Caco-2 (cell line): Measurements from ENCODE around the gene DBI. TPM values are rescaled to one million over a fixed set of nuclear protein-coding genes. Genes with fewer than 3 reads are reported as not detected.

ENCODE experiments used
- BruUV-seq: library from RNA; stranded (reverse); fragments of 400-500 nt; replicated peaks from 2 replicates; lab custom pipeline; 2021; lab: Mats Ljungman, UMichigan
- CTCF ChIA-PET: fragments of 300-600 bp; sonication (Branson Sonifier 250); formaldehyde crosslinking; loops from one replicate; lab custom pipeline; 2022; ENCODE audit warnings: antibody characterized with exemption; lab: Charles Lee
- POLR2A ChIA-PET: fragments of 300-600 bp; sonication (Branson Sonifier 250); formaldehyde crosslinking; loops from one replicate; lab custom pipeline; 2022; ENCODE audit warnings: antibody characterized with exemption; lab: Charles Lee
- DNase-seq, 2 experiments: peaks; one replicate each; pipeline versions ENCODE4 v3.0.0 to v3.0.0-alpha.2; 2020 to 2022
- H3K27me3 ChIP-seq: replicated peaks from 2 replicates; pipeline ENCODE4 v1.6.0; 2011; ENCODE audit warnings: low read length; ENCODE audit not compliant: control insufficient read depth, insufficient read depth
- H3K36me3 ChIP-seq: 2 replicates; pipeline ENCODE4 v1.5.1; 2011; ENCODE audit warnings: low read length; ENCODE audit not compliant: control insufficient read depth, insufficient read depth
- H3K4me1 ChIP-seq: fragments of 250-450 bp; sonication (Bioruptor Pico); 2 replicates; pipeline ENCODE4 v1.5.1; 2020; ENCODE audit warnings: mild to moderate bottlenecking
- H3K4me3 ChIP-seq: 2 replicates; pipeline ENCODE4 v1.5.1; 2011; ENCODE audit warnings: low read depth, mild to moderate bottlenecking, control low read depth, low read length
- H3K9me3 ChIP-seq: fragments of 250-450 bp; sonication (Bioruptor Pico); 2 replicates; pipeline ENCODE4 v1.5.1; 2020; ENCODE audit warnings: mild to moderate bottlenecking, moderate library complexity
- H3K27ac Mint-ChIP-seq: one replicate; pipeline ENCODE4 v1.8.0; 2022; ENCODE audit warnings: mixed read lengths; ENCODE audit not compliant: unreplicated experiment
- H3K27me3 Mint-ChIP-seq: one replicate; pipeline ENCODE4 v1.8.0; 2022; ENCODE audit warnings: mixed read lengths; ENCODE audit not compliant: insufficient read depth, unreplicated experiment
- H3K36me3 Mint-ChIP-seq: one replicate; pipeline ENCODE4 v1.8.0; 2022; ENCODE audit warnings: mild to moderate bottlenecking, mixed read lengths; ENCODE audit not compliant: insufficient read depth, unreplicated experiment
- H3K4me1 Mint-ChIP-seq: one replicate; pipeline ENCODE4 v1.8.0; 2022; ENCODE audit warnings: low read depth, mixed read lengths; ENCODE audit not compliant: unreplicated experiment
- H3K4me3 Mint-ChIP-seq: one replicate; pipeline ENCODE4 v1.8.0; 2022; ENCODE audit warnings: mild to moderate bottlenecking, moderate library complexity, mixed read lengths; ENCODE audit not compliant: unreplicated experiment
- H3K9me3 Mint-ChIP-seq: one replicate; pipeline ENCODE4 v1.8.0; 2022; ENCODE audit warnings: mixed read lengths; ENCODE audit not compliant: unreplicated experiment
- intact Hi-C: fragments of 100-400 bp; cut with micrococcal nuclease; formaldehyde crosslinking; loops from one replicate; pipeline ENCODE4 v1.10.0; 2022; ENCODE audit not compliant: unreplicated experiment
- total RNA-seq: library from RNA; stranded (reverse); gene quantifications from 2 replicates; pipeline ENCODE4 v1.2.3, GENCODE V29; 2022
- TF ChIP-seq, protein P1 (sequence below), 2 experiments: fragments of 200-600 bp in 1 of 2; IDR thresholded peaks; 1 replicate in 1 of 2; 2 replicates in 1 of 2; pipeline versions ENCODE4 v1.5.1 to v1.8.0; 2011 to 2022; ENCODE audit warnings: antibody characterized with exemption in 1 of 2, control low read depth in 1 of 2, inconsistent platforms in 1 of 2, low read depth in 1 of 2, low read length in 1 of 2, mild to moderate bottlenecking in 1 of 2, moderate library complexity in 1 of 2; ENCODE audit not compliant: insufficient read depth in 1 of 2, severe bottlenecking in 1 of 2, unreplicated experiment in 1 of 2

DBI gene
- total RNA-seq, 1 experiment from 2014 or later: 257 TPM

GRCh38 chr2:119416299-119416923 is 49.6 kb downstream of the DBI start:
- no peak for DNase-seq
- no peaks in the 10 kb centered on the region for H3K27me3 Mint-ChIP-seq
- peaks cover 20% of the 10 kb centered on the region for H3K9me3 Mint-ChIP-seq
- no peaks in the 10 kb centered on the region for H3K4me1 Mint-ChIP-seq
- Histone ChIP-seq H3K4me1 (peaks cover 7% of the 10 kb centered on the region), H3K9me3 (peaks cover 12% of the 10 kb centered on the region), H3K4me3 (no peak overlapping the region), H3K36me3 (no peaks in the 10 kb centered on the region), H3K27me3 (no peaks in the 10 kb centered on the region)
- TF ChIP-seq, protein P1, sequence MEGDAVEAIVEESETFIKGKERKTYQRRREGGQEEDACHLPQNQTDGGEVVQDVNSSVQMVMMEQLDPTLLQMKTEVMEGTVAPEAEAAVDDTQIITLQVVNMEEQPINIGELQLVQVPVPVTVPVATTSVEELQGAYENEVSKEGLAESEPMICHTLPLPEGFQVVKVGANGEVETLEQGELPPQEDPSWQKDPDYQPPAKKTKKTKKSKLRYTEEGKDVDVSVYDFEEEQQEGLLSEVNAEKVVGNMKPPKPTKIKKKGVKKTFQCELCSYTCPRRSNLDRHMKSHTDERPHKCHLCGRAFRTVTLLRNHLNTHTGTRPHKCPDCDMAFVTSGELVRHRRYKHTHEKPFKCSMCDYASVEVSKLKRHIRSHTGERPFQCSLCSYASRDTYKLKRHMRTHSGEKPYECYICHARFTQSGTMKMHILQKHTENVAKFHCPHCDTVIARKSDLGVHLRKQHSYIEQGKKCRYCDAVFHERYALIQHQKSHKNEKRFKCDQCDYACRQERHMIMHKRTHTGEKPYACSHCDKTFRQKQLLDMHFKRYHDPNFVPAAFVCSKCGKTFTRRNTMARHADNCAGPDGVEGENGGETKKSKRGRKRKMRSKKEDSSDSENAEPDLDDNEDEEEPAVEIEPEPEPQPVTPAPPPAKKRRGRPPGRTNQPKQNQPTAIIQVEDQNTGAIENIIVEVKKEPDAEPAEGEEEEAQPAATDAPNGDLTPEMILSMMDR (IDR thresholded peaks at IDR 0.05; ENCODE audit: insufficient read depth in 1 of 2, low read depth in 1 of 2, low read length in 1 of 2, severe bottlenecking in 1 of 2, unreplicated experiment in 1 of 2): no peak
- no TSS peak for BruUV-seq
- no peak overlapping the region for H3K27ac Mint-ChIP-seq
- POLR2A ChIA-PET: no interaction called here
- CTCF ChIA-PET: interaction anchor here (1.1 kb wide), 1 partner anchor 60 kb away, joined by 4 read pairs; no protein-coding TSS in a partner anchor
- intact Hi-C loops: no loop called here
- H3K36me3 Mint-ChIP-seq: no peaks in the 10 kb centered on the region
- H3K4me3 Mint-ChIP-seq: no peak overlapping the region

DNA sequence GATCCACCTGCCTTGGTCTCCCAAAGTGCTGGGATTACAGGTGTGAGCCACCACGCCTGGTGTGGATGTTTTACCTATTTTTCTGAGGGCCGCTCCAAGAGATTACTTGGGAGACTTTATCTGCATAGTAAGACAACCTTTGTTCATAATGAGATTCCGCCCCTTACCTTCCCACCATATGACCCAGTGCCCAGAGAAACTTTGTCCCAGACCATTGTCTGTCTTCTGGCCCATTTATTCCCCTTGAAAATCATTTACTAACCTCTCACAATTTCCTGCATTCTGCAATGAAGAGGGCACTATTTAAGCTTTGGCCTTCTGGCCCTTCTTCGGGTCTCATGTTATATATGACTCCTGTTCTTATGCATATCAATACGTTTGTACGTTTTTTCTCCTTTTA is 51.1 kb downstream of the DBI start:
- POLR2A ChIA-PET: no interaction called here
- H3K4me1 Mint-ChIP-seq: no peaks in the 10 kb centered on the region
- H3K4me3 ChIP-seq: no peak overlapping the region
- H3K36me3 ChIP-seq: no peaks in the 10 kb centered on the region
- H3K4me3 Mint-ChIP-seq: no peak overlapping the region
- no TSS peak for BruUV-seq
- no peak overlapping the region for H3K27ac Mint-ChIP-seq
- DNase-seq: peak in 1 of 2 experiments; percentile 9
- H3K4me1 ChIP-seq: peaks cover 7% of the 10 kb centered on the region
- H3K9me3 ChIP-seq: peaks cover 13% of the 10 kb centered on the region
- TF ChIP-seq, protein P1 (IDR thresholded peaks at IDR 0.05; ENCODE audit: insufficient read depth in 1 of 2, low read depth in 1 of 2, low read length in 1 of 2, severe bottlenecking in 1 of 2, unreplicated experiment in 1 of 2): no peak
- H3K9me3 Mint-ChIP-seq: peaks cover 28% of the 10 kb centered on the region
- no peaks in the 10 kb centered on the region for H3K27me3 Mint-ChIP-seq
- H3K36me3 Mint-ChIP-seq: no peaks in the 10 kb centered on the region
- no peaks in the 10 kb centered on the region for H3K27me3 ChIP-seq
- intact Hi-C loops: no loop called here
- CTCF ChIA-PET: no interaction called here

- Histone ChIP-seq H3K4me1 (peaks cover 7% of the 10 kb centered on the region), H3K27me3 (no peaks in the 10 kb centered on the region), H3K4me3 (no peak overlapping the region), H3K36me3 (no peaks in the 10 kb centered on the region), H3K9me3 (peaks cover 13% of the 10 kb centered on the region)
- peaks cover 28% of the 10 kb centered on the region for H3K9me3 Mint-ChIP-seq
- ChIA-PET CTCF (no interaction called here), POLR2A (no interaction called here)
- BruUV-seq: no TSS peak
- DNase-seq: no peak
- intact Hi-C loops: no loop called here
- H3K27me3 Mint-ChIP-seq: no peaks in the 10 kb centered on the region
- no peaks in the 10 kb centered on the region for H3K36me3 Mint-ChIP-seq
- TF ChIP-seq, protein P1 (IDR thresholded peaks at IDR 0.05; ENCODE audit: insufficient read depth in 1 of 2, low read depth in 1 of 2, low read length in 1 of 2, severe bottlenecking in 1 of 2, unreplicated experiment in 1 of 2): no peak
- no peaks in the 10 kb centered on the region for H3K4me1 Mint-ChIP-seq
- H3K4me3 Mint-ChIP-seq: no peak overlapping the region
- H3K27ac Mint-ChIP-seq: no peak overlapping the region
These were observed 52.3 kb downstream of the DBI start for GRCh38 chr2:119419065-119419464.
